ENCODE measurements around the gene NAV2. TPM values are rescaled to one million over a fixed set of nuclear protein-coding genes. Genes with fewer than 3 reads are reported as not detected.

Gene NAV2
- polyA plus RNA-seq, 1 donor (not counting 4 experiments of a cell fraction or from before 2014, with no cell fraction given) = 4.0 TPM

GRCh38 chr11:19669511-19669910 lies 43.1 kb upstream of the NAV2 start:
- DNase-seq (ENCODE audit: low read depth, low spot score) = no peak
- Histone ChIP-seq H3K9ac (ENCODE audit: control insufficient read depth, extremely low read depth, insufficient read depth, low read length) (no peak overlapping the region), H3K4me1 (ENCODE audit: control insufficient read depth, extremely low read depth, insufficient read depth, low read length) (peaks cover 18% of the 10 kb centered on the region), H3K4me2 (ENCODE audit: control insufficient read depth, extremely low read depth, insufficient read depth, low read depth, low read length) (no peak overlapping the region), H3K79me2 (ENCODE audit: control insufficient read depth, insufficient read depth, low read length) (no peaks in the 10 kb centered on the region), H3K36me3 (ENCODE audit: control insufficient read depth in 2 of 2, extremely low read depth in 1 of 2, insufficient read depth in 2 of 2, low read length in 2 of 2) (no peaks in the 10 kb centered on the region), H3K27me3 (ENCODE audit: control insufficient read depth, extremely low read depth, insufficient read depth, low read length) (no peaks in the 10 kb centered on the region), H3K27ac (ENCODE audit: control insufficient read depth, insufficient read depth, low read length) (no peak overlapping the region), H3K9me3 (ENCODE audit: control insufficient read depth, low read depth, low read length) (no peaks in the 10 kb centered on the region), H2AFZ (ENCODE audit: control insufficient read depth, low read length) (no peak overlapping the region), H4K20me1 (ENCODE audit: control insufficient read depth, extremely low read depth, insufficient read depth, low read length) (no peaks in the 10 kb centered on the region), H3K9me1 (ENCODE audit: control insufficient read depth, extremely low read depth, insufficient read depth, low read length) (no peaks in the 10 kb centered on the region), H3K4me3 (ENCODE audit: control insufficient read depth in 2 of 3, extremely low read depth in 1 of 3, insufficient read depth in 2 of 3, low read depth in 1 of 3, low read length in 3 of 3) (no peak overlapping the region)
- TF ChIP-seq EZH2 (IDR thresholded peaks at IDR 0.05; ENCODE audit: low read length) (no peak), CTCF (optimal IDR thresholded peaks at IDR 0.05 in 1 of 3, IDR thresholded peaks at IDR 0.05 in 1 of 3, conservative IDR thresholded peaks at IDR 0.05 in 1 of 3; ENCODE audit: extremely low read depth in 1 of 3, insufficient read depth in 2 of 3, low read length in 3 of 3) (no peak)
- no peak for FAIRE-seq
- dilution Hi-C loops (cut with MboI; ENCODE audit: extremely low pct_ligation_motif_present, low sequenced_read_pairs) = no loop called here

GRCh38 chr11:19670030-19670791 lies 42.4 kb upstream of the NAV2 start:
- TF ChIP-seq EZH2 (IDR thresholded peaks at IDR 0.05; ENCODE audit: low read length) (no peak), CTCF (optimal IDR thresholded peaks at IDR 0.05 in 1 of 3, IDR thresholded peaks at IDR 0.05 in 1 of 3, conservative IDR thresholded peaks at IDR 0.05 in 1 of 3; ENCODE audit: extremely low read depth in 1 of 3, insufficient read depth in 2 of 3, low read length in 3 of 3) (no peak)
- H3K27me3 ChIP-seq (ENCODE audit: control insufficient read depth, extremely low read depth, insufficient read depth, low read length) = no peaks in the 10 kb centered on the region
- H3K9ac ChIP-seq (ENCODE audit: control insufficient read depth, extremely low read depth, insufficient read depth, low read length) = no peak overlapping the region
- H3K4me3 ChIP-seq (ENCODE audit: control insufficient read depth in 2 of 3, extremely low read depth in 1 of 3, insufficient read depth in 2 of 3, low read depth in 1 of 3, low read length in 3 of 3) = no peak overlapping the region
- no peaks in the 10 kb centered on the region for H3K9me1 ChIP-seq (ENCODE audit: control insufficient read depth, extremely low read depth, insufficient read depth, low read length)
- no peaks in the 10 kb centered on the region for H3K79me2 ChIP-seq (ENCODE audit: control insufficient read depth, insufficient read depth, low read length)
- no peak overlapping the region for H3K4me2 ChIP-seq (ENCODE audit: control insufficient read depth, extremely low read depth, insufficient read depth, low read depth, low read length)
- no peaks in the 10 kb centered on the region for H3K9me3 ChIP-seq (ENCODE audit: control insufficient read depth, low read depth, low read length)
- H4K20me1 ChIP-seq (ENCODE audit: control insufficient read depth, extremely low read depth, insufficient read depth, low read length) = no peaks in the 10 kb centered on the region
- H3K36me3 ChIP-seq (ENCODE audit: control insufficient read depth in 2 of 2, extremely low read depth in 1 of 2, insufficient read depth in 2 of 2, low read length in 2 of 2) = no peaks in the 10 kb centered on the region
- DNase-seq (ENCODE audit: low read depth, low spot score) (no peak), FAIRE-seq (no peak)
- dilution Hi-C loops (cut with MboI; ENCODE audit: extremely low pct_ligation_motif_present, low sequenced_read_pairs) = no loop called here
- H2AFZ ChIP-seq (ENCODE audit: control insufficient read depth, low read length) = no peak overlapping the region
- no peak overlapping the region for H3K27ac ChIP-seq (ENCODE audit: control insufficient read depth, insufficient read depth, low read length)
- H3K4me1 ChIP-seq (ENCODE audit: control insufficient read depth, extremely low read depth, insufficient read depth, low read length) = peaks cover 21% of the 10 kb centered on the region
